ENCODE results near the gene RHOT2. TPM values are rescaled to one million over a fixed set of nuclear protein-coding genes. Genes with fewer than 3 reads are reported as not detected.

RHOT2 gene
- total RNA-seq, 1 experiment from 2014 or later: 98.5 TPM

DNA sequence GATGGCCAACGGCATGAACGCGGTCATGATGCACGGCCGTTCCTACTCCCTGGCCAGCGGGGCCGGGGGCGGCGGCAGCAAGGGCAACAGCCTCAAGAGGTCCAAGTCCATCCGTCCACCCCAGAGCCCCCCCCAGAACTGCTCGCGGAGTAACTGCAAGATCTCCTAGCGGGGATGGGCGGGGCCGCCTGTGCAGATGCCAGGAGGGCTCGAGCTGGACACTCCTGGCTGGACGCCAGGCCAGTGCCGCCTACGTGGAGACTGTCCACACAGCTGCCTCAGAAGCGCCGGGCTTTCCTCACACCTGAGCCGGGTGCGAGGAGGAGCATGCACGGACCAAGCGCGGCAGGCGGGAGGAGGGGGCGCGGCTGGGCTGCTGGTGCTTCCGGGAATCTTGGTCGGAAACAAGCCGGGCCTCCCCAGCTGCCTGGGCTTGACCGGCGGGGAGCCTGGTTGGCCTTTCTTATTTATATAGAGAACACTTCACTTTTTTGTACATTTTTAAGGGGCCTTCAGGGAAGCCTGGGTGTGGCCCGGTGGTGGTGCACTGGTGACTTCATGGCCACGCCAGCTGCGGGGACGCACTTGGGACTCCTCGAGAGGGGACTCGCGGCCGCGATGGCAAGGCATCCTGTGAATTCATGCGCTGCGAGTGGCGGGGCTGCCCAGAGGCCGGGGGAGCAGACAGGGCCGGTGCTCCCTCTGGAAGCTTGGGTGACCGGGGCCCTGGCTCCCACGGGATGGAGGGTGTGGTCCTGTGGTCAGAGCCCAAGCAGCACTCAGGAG lies 40.3 kb upstream of the RHOT2 start (continued):
- TF ChIP-seq, protein P1, sequence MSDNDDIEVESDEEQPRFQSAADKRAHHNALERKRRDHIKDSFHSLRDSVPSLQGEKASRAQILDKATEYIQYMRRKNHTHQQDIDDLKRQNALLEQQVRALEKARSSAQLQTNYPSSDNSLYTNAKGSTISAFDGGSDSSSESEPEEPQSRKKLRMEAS (IDR thresholded peaks at IDR 0.05): peak; percentile 98
- TF ChIP-seq SP1 (IDR thresholded peaks at IDR 0.05; ENCODE audit: low read depth) (peak; percentile 44; the same call in 1 of the 2 replicates), ZNF274 (IDR thresholded peaks at IDR 0.05; ENCODE audit: low read depth, low read length) (no peak), EZH2phosphoT487 (IDR thresholded peaks at IDR 0.05; ENCODE audit: borderline replicate concordance) (no peak)

DNA sequence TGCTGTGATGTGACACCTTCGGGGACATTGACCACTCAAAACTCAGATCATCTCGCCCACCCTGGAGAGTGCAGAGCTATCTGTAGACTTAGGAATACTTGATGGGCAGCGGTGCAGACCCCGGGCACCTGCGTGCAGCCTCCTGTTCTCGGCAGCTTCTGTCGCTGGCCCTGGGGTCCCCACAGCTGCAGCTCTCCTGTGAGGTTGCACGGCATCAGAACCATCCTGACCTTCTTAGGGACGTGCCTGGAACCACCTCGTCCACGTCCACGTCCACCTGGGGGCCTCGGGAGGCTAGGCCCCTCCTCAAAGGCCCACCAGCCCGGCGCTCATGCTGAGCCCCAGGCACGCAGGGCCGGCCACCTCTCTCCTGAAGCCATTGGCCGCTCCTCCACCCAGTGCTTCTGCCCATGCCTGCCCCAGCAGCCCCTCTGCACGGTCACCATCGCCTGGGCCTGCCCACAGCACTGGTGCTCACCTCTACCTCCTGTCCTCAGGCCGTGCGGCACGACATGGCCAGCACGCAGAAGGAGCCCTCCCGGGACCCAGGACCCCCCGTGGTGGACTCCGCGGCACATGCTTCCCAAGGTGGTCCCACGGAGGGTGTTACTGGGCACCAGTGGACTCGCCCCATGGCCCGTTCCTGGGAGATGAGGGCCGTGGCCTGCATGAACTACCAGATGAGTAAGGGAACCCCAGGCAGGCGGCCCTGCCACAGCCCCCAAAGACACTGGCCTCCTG lies 39.4 kb upstream of the RHOT2 start:
- intact Hi-C loops (cut with micrococcal nuclease): loop anchor here (5.0 kb wide), 1 partner anchor 36 kb away; the partner anchor contains the start of gene RAB40C
- no peak for ATAC-seq
- peak overlapping the region; percentile 83; the same call in 1 of the 2 replicates for H3K27ac ChIP-seq (ENCODE audit: low read depth, low read length)
- H4K20me1 ChIP-seq (ENCODE audit: insufficient read depth): no peaks in the 10 kb centered on the region
- H3K27me3 ChIP-seq (ENCODE audit: insufficient read depth, low read length): no peaks in the 10 kb centered on the region
- DNase-seq (ENCODE audit: low read depth, low spot score): no peak
- no peaks in the 10 kb centered on the region for H3K9me3 ChIP-seq (ENCODE audit: control insufficient read depth in 1 of 2, insufficient read depth in 1 of 2, low read depth in 1 of 2, low read length in 2 of 2)
- H3K9me2 ChIP-seq (ENCODE audit: insufficient read depth): no peaks in the 10 kb centered on the region
- RAD21 ChIA-PET (ENCODE audit: low non-redundant PET in 1 of 2, low total read pairs in 2 of 2, uncharacterized antibody in 2 of 2, unreplicated experiment in 2 of 2): interaction anchor here in 1 of 2 experiments (0.9 kb wide), 1 partner anchor 40 kb away, joined by 3 read pairs; no protein-coding TSS in a partner anchor
- BruUV-seq (replicated peaks): no TSS peak
- POLR2A ChIA-PET: no interaction called here
- CTCF ChIA-PET: no interaction called here
- H3K9ac ChIP-seq (ENCODE audit: low read length): no peak overlapping the region
- H2AFZ ChIP-seq (ENCODE audit: low read depth, low read length, poor library complexity, severe bottlenecking): no peak overlapping the region
- no peak overlapping the region for H3K4me2 ChIP-seq (ENCODE audit: low read length)
- H3K4me3 ChIP-seq (replicated peaks in 1 of 2; ENCODE audit: low read depth in 1 of 2, low read length in 2 of 2): no peak overlapping the region
- no peaks in the 10 kb centered on the region for H3K79me2 ChIP-seq (ENCODE audit: insufficient read depth, low read length)
- TF ChIP-seq SIN3A (IDR thresholded peaks at IDR 0.05; ENCODE audit: low read depth): no peak
- 0 out of 2 replicates have a peak, but pooled peaks have one; percentile 11 for TF ChIP-seq POLR2AphosphoS5 (IDR thresholded peaks at IDR 0.05; ENCODE audit: low read depth, low read length)
- no peak for TF ChIP-seq EZH2phosphoT487 (IDR thresholded peaks at IDR 0.05; ENCODE audit: borderline replicate concordance)
- peaks cover 29 to 44% of the 10 kb centered on the region in 2 experiments for H3K4me1 ChIP-seq (ENCODE audit: control insufficient read depth in 1 of 2, insufficient read depth in 2 of 2, low read length in 2 of 2)
- H3K36me3 ChIP-seq (ENCODE audit: control insufficient read depth in 1 of 2, insufficient read depth in 2 of 2, low read length in 2 of 2): no peaks in the 10 kb centered on the region

All from HCT116 (cell line).